ENCODE results near the gene KCTD18.

The KCTD18 gene

GRCh38 chr2:200479692-200480265, 30.1 kb downstream of the KCTD18 start:
- no peak overlapping the region for H3K4me3 ChIP-seq
- H3K9me3 ChIP-seq (replicated peaks in 1 of 11) = no peaks in the 10 kb centered on the region
- peaks cover 16 to 56% (median 44%) of the 10 kb centered on the region in 11 experiments for H3K36me3 ChIP-seq
- no peaks in the 10 kb centered on the region for H4K20me1 ChIP-seq
- peaks cover 0 to 8% (median 0%) of the 10 kb centered on the region in 10 experiments; a peak in 4 of 20 replicates for H3K4me1 ChIP-seq
- H3K27ac ChIP-seq = no peak overlapping the region
- no peak overlapping the region for H3K9ac ChIP-seq
- TF ChIP-seq Cebpa-rat (IDR thresholded peaks at IDR 0.05) = no peak
- no peak overlapping the region for H3K4me2 ChIP-seq
- H3K27me3 ChIP-seq = no peaks in the 10 kb centered on the region

GRCh38 chr2:200477667-200478131, 32.2 kb downstream of the KCTD18 start:
- H3K9me3 ChIP-seq (replicated peaks in 1 of 11) = no peaks in the 10 kb centered on the region
- H3K27me3 ChIP-seq = no peaks in the 10 kb centered on the region
- no peaks in the 10 kb centered on the region for H4K20me1 ChIP-seq
- H3K36me3 ChIP-seq = peaks cover 32 to 74% (median 62%) of the 10 kb centered on the region in 11 experiments
- no peak overlapping the region for H3K9ac ChIP-seq
- H3K4me2 ChIP-seq = no peak overlapping the region
- H3K27ac ChIP-seq = no peak overlapping the region
- H3K4me3 ChIP-seq = no peak overlapping the region
- TF ChIP-seq Cebpa-rat (IDR thresholded peaks at IDR 0.05) = no peak
- no peaks in the 10 kb centered on the region; a peak in 1 of 20 replicates for H3K4me1 ChIP-seq

DNA sequence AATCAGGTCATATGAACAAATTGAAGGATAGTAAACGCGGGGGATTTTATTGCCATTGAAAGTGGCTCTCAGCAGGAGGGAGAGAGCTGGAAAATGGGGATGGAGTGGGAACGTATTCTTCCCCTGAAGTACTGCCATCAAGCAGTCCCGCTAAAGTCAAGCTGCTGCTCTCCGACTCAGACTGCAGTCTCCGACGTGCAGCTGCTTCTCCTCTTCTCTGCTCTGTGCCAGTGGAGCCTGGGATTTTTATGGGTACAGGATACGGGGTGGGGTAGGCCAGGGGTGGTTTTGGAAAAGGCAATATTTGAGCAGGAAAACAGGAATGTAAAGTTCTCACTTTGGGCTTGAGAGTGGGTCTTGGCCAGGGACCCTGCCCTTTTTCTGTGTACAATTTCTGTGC, 33.0 kb downstream of the KCTD18 start:
- Histone ChIP-seq H3K36me3 (peaks cover 34 to 83% (median 68%) of the 10 kb centered on the region in 11 experiments), H4K20me1 (no peaks in the 10 kb centered on the region), H3K4me2 (no peak overlapping the region), H3K9ac (no peak overlapping the region), H3K9me3 (replicated peaks in 1 of 11) (no peaks in the 10 kb centered on the region), H3K4me1 (no peaks in the 10 kb centered on the region; a peak in 1 of 20 replicates), H3K27me3 (no peaks in the 10 kb centered on the region), H3K4me3 (no peak overlapping the region), H3K27ac (no peak overlapping the region)
- no peak for TF ChIP-seq Cebpa-rat (IDR thresholded peaks at IDR 0.05)

GRCh38 chr2:200475795-200476194, 34.1 kb downstream of the KCTD18 start:
- TF ChIP-seq Cebpa-rat (IDR thresholded peaks at IDR 0.05) = no peak
- peaks cover 34 to 93% (median 68%) of the 10 kb centered on the region in 11 experiments for H3K36me3 ChIP-seq
- H3K4me1 ChIP-seq = peaks cover 0 to 5% (median 0%) of the 10 kb centered on the region in 10 experiments; a peak in 5 of 20 replicates
- H4K20me1 ChIP-seq = no peaks in the 10 kb centered on the region; a peak in 1 of 22 replicates
- no peaks in the 10 kb centered on the region for H3K9me3 ChIP-seq (replicated peaks in 1 of 11)
- H3K27me3 ChIP-seq = no peaks in the 10 kb centered on the region
- H3K4me2 ChIP-seq = no peak overlapping the region
- H3K4me3 ChIP-seq = no peak overlapping the region
- H3K9ac ChIP-seq = no peak overlapping the region
- no peak overlapping the region for H3K27ac ChIP-seq

GRCh38 chr2:200472853-200473464, 36.9 kb downstream of the KCTD18 start:
- Histone ChIP-seq H4K20me1 (no peaks in the 10 kb centered on the region; a peak in 1 of 22 replicates), H3K27ac (no peak overlapping the region), H3K4me3 (no peak overlapping the region), H3K4me2 (no peak overlapping the region), H3K4me1 (peaks cover 0 to 13% (median 6%) of the 10 kb centered on the region in 10 experiments; a peak in 8 of 20 replicates), H3K9ac (no peak overlapping the region), H3K36me3 (peaks cover 30 to 98% (median 76%) of the 10 kb centered on the region in 11 experiments), H3K9me3 (replicated peaks in 1 of 11) (no peaks in the 10 kb centered on the region), H3K27me3 (no peaks in the 10 kb centered on the region)
- TF ChIP-seq Cebpa-rat (IDR thresholded peaks at IDR 0.05) = no peak

GRCh38 chr2:200471928-200472645, 37.8 kb downstream of the KCTD18 start:
- Histone ChIP-seq H4K20me1 (no peaks in the 10 kb centered on the region; a peak in 1 of 22 replicates), H3K27me3 (no peaks in the 10 kb centered on the region), H3K9me3 (replicated peaks in 1 of 11) (no peaks in the 10 kb centered on the region), H3K4me3 (no peak overlapping the region), H3K36me3 (peaks cover 25 to 98% (median 78%) of the 10 kb centered on the region in 11 experiments; a peak in 21 of 22 replicates), H3K9ac (no peak overlapping the region), H3K27ac (no peak overlapping the region), H3K4me1 (peaks cover 0 to 13% (median 6%) of the 10 kb centered on the region in 10 experiments; a peak in 8 of 20 replicates), H3K4me2 (no peak overlapping the region)
- TF ChIP-seq Cebpa-rat (IDR thresholded peaks at IDR 0.05) = no peak

DNA sequence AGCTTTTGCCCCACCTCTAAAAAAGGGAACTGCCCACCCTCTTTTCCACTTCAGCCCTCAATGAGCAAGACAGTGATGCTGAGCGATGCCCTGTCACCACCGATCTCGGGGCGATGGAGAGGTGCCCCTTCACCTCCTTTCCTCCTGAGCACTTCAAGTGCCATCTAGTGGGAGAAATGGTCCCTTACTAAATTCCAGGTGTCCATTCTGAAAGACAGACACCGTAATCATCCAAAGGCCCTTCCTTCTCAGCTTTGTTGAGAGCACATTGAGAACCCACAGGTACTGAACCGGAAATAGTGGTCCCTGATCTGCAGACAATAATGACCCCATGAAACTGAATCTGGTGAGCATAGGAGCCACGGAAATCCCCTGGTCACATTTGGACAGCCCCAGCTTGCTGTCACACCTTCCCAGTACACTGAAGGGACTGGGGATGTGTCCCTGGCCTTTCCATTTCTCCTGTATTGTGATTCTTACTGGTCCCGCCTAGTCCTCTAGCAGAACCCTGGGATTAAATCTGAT, 38.5 kb downstream of the KCTD18 start:
- H3K9me3 ChIP-seq (replicated peaks in 1 of 11) = no peaks in the 10 kb centered on the region
- peaks cover 25 to 98% (median 73%) of the 10 kb centered on the region in 11 experiments; a peak in 21 of 22 replicates for H3K36me3 ChIP-seq
- no peaks in the 10 kb centered on the region; a peak in 1 of 22 replicates for H4K20me1 ChIP-seq
- no peaks in the 10 kb centered on the region for H3K27me3 ChIP-seq
- H3K4me1 ChIP-seq = peaks cover 0 to 13% (median 6%) of the 10 kb centered on the region in 10 experiments; a peak in 8 of 20 replicates
- H3K9ac ChIP-seq = no peak overlapping the region
- H3K4me2 ChIP-seq = no peak overlapping the region
- H3K27ac ChIP-seq = no peak overlapping the region
- TF ChIP-seq Cebpa-rat (IDR thresholded peaks at IDR 0.05) = no peak
- H3K4me3 ChIP-seq = no peak overlapping the region

DNA sequence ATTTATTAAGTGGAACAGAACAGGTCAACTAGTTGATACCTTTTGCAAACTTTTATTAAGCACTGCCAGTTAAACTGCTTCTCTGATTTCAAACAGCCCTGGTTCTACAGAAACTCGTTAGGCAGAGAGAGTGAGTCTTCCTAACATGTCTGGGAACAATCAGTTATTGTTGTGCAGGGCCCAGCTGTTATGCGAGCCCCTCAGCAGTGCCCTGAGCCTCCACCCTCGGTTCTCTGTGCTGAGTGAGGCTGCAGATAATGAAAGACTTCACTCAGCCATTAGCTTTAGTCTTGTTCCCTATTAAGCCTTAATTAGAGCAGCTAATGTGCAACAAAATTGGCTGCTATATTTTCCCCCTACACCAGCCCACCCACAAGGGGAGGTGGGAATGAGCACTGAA, 39.6 kb downstream of the KCTD18 start:
- Histone ChIP-seq H3K4me1 (peaks cover 0 to 13% (median 6%) of the 10 kb centered on the region in 10 experiments; a peak in 8 of 20 replicates), H3K4me3 (no peak overlapping the region), H4K20me1 (no peaks in the 10 kb centered on the region; a peak in 1 of 22 replicates), H3K36me3 (peaks cover 25 to 97% (median 66%) of the 10 kb centered on the region in 11 experiments; a peak in 21 of 22 replicates), H3K27me3 (no peaks in the 10 kb centered on the region), H3K9me3 (replicated peaks in 1 of 11) (no peaks in the 10 kb centered on the region), H3K27ac (no peak overlapping the region), H3K4me2 (0 out of 22 replicates have a peak overlapping the region, but pooled peaks of 1 of the 11 experiments have one; percentile 6), H3K9ac (0 out of 22 replicates have a peak overlapping the region, but pooled peaks of 1 of the 11 experiments have one; percentile 22)
- no peak for TF ChIP-seq Cebpa-rat (IDR thresholded peaks at IDR 0.05)
